ENCODE results near the gene UFM1.

Gene UFM1

DNA sequence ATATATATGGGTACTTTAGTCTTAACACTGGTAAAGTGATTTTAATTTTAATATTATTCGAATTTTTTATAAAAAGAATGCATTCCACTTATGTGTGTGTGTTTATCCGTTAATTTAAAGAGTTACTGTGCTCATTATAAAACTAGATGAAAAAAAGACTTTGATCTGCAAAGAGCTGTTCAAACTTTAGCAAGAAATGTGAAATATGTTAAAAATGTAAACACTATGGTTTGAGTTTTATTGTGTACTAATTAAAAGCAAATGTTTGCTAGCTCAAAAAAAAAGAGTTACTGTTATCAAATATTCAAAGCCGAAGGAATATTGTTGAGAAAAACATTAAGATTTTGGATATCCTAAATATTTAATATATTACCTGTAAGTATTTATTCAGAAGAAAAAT is 34.5 kb downstream of the UFM1 start:
- no peak for TF ChIP-seq ZFX (IDR thresholded peaks at IDR 0.05; ENCODE audit: borderline replicate concordance)
- TF ChIP-seq, protein P1, sequence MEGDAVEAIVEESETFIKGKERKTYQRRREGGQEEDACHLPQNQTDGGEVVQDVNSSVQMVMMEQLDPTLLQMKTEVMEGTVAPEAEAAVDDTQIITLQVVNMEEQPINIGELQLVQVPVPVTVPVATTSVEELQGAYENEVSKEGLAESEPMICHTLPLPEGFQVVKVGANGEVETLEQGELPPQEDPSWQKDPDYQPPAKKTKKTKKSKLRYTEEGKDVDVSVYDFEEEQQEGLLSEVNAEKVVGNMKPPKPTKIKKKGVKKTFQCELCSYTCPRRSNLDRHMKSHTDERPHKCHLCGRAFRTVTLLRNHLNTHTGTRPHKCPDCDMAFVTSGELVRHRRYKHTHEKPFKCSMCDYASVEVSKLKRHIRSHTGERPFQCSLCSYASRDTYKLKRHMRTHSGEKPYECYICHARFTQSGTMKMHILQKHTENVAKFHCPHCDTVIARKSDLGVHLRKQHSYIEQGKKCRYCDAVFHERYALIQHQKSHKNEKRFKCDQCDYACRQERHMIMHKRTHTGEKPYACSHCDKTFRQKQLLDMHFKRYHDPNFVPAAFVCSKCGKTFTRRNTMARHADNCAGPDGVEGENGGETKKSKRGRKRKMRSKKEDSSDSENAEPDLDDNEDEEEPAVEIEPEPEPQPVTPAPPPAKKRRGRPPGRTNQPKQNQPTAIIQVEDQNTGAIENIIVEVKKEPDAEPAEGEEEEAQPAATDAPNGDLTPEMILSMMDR (IDR thresholded peaks at IDR 0.05) = no peak
- no peak overlapping the region for H3K27ac ChIP-seq

DNA sequence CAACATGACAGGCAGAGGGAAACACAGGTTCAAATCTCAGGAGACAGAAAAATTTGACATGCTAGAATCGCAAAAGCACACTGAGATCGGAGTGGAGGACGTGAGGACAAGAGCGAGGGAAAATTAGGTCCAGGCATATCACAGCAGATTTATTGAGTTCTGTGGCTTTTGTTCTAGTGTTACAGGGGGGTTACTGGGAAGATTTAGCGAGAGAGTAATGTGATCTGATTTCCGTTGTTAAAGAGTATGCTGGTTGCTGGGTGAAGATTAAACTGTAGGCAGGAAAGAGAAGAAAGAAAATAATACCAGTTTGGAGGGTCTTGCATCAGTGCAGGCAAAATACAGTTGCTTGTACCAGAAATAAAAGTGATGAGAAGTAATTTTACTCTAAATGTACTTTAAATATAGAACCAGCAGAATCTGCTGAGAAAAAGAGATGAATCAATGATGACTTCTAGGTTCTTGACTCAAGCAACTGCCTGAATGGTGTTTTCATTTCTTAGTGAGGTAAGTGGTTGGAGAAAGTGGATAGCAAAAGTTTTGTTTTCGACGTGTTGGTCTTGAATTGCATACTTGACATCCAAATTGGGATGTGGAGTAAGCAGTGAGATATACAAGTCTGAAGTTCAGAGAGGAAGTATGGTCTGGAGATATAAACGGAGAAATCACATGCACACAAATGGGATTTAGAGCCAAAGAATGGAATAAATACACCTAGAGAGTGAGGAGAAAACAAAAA is 35.7 kb downstream of the UFM1 start:
- no peak overlapping the region for H3K27ac ChIP-seq

DNA sequence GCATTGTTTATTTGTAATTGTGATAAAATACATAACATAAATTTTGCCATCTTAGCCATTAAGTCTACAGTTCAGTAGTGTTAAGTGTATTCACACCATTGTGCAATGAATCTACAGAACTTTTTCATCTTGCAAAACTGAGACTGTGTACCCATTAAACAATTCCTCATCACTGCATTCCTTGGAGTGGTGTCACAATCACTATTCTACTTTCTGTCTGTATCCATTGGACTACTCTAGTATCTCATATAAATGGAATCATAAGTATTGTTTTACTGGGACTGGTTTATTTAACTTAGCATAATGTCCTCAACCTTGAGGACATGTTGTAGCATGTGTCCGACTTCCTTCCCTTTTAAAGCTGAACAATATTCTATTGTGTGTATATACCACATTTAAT is 36.8 kb downstream of the UFM1 start:
- TF ChIP-seq ZFX (IDR thresholded peaks at IDR 0.05; ENCODE audit: borderline replicate concordance) = no peak
- TF ChIP-seq, protein P1 (IDR thresholded peaks at IDR 0.05) = no peak
- no peak overlapping the region for H3K27ac ChIP-seq

More for the DNA sequence above, 35.7 kb downstream of the UFM1 start:
- TF ChIP-seq, protein P1 (IDR thresholded peaks at IDR 0.05) = no peak

DNA sequence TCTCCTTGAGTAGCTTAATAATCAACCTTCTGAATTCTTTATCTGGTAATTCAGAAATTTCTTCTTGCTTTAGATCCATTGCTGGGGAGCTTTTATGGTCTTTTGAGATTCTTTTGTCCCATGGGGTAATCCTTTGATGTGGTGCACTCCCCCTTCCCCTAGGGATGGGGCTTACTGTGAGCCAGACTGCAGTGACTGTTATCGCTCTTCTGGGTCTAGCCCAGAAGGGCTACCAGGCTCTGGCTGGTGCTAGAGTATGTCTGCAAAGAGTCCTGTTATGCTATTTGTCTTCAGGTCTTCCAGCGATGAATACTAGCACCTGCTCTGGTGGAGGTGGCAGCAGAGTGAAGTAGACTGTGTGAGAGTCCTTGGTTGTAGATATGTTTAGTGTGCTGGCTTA is 41.7 kb downstream of the UFM1 start:
- TF ChIP-seq, protein P1 (IDR thresholded peaks at IDR 0.05) = no peak
- TF ChIP-seq ZFX (IDR thresholded peaks at IDR 0.05; ENCODE audit: borderline replicate concordance) = no peak
- no peak overlapping the region for H3K27ac ChIP-seq

DNA sequence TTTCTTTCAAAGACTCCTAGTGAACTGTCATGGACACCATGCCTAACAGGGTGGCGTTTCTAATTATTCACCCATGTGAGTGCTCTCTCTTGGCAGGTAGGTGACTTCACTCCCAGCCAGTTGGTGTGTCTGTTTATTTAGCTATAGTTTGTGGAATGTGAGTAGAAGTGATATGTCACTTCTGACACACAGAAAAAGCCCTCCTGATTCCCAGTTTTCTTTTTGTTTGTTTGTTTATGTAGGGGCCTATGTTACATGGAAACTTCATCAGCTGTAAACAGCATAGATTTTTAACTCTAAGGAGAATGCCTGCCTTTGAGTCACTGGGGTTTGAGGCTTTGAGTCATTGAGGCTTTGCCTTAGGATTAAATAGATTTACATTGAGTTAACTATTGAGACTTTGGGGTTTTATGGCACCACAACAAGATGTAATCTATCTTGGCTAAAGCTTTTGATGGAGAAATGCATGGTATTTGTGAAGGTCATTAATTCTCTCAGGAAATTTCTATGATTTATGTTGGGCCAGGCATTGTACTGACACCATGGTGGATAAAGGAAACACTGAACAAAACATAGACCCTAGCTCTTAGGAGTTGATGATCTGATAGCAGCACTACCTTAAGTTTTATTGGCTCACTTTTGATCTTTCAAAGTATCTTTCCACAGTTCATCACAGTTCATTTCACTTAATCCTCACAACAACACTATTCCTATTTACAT is 45.3 kb downstream of the UFM1 start:
- TF ChIP-seq, protein P1 (IDR thresholded peaks at IDR 0.05) = no peak
- TF ChIP-seq ZFX (IDR thresholded peaks at IDR 0.05; ENCODE audit: borderline replicate concordance) = no peak
- H3K27ac ChIP-seq = no peak overlapping the region

DNA sequence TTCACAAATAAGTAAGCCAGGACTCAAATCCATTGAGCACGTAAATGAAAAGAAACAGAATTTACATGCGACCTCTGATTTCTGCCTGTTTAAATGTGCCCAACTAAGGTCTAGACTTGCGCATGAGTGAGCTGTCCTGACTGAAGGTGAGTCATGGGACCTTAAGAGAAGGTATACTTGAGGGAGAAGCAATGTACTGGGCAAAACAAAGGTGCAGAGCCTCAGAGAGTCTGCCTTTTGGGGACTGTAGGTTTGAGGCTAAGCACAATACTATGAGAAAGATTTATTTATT is 45.8 kb downstream of the UFM1 start:
- no peak overlapping the region for H3K27ac ChIP-seq
- TF ChIP-seq, protein P1 (IDR thresholded peaks at IDR 0.05) = no peak
- TF ChIP-seq ZFX (IDR thresholded peaks at IDR 0.05; ENCODE audit: borderline replicate concordance) = no peak

All from 22Rv1 (cell line).